Hematopoietic multipotent progenitor cell treated with erythropoietin and hydrocortisone succinate and interleukin-3 and kit ligand, for 17 days (in vitro differentiated cells): ENCODE results near the gene NUP210.

ENCODE experiments used
- DNase-seq: peaks from one replicate; pipeline ENCODE4 v3.0.0-alpha.2; 2015; ENCODE audit warnings: low spot score

The NUP210 gene

DNA sequence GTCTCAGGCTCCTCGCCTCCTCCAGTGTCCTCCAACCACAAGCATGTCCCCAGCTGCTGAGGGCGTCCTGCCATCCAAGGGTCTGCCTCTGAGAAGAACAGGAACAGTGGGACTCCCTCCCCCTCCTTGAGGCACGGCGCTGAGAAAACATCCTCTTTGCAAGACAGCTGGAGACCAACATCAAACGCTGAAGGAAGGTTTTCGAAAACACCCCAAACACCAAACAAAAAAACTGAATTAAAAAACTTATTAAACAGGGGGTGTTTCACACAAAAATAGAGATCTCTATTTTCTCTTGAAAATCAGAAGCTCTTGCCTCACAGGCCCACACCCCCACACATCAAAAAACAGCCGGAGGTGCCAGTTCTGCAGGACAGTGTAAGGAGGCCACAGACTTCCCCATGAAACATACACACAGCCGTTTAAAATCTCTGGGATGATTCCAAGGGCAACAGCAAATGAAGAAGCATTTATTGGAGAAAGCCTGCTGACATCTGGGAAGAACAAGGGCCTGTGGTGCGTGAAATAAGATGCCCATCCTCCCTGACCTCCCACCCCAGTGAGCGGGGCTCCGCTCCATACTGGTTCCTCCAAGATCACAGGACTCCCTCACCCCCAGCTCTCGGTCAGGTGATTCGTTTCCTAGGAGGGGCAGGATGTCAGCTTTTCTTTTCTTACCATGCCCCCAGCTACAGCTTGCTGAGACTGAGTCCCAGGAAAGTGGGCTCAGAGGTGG, 71.3 kb downstream of the NUP210 start:
- DNase-seq: no peak

DNA sequence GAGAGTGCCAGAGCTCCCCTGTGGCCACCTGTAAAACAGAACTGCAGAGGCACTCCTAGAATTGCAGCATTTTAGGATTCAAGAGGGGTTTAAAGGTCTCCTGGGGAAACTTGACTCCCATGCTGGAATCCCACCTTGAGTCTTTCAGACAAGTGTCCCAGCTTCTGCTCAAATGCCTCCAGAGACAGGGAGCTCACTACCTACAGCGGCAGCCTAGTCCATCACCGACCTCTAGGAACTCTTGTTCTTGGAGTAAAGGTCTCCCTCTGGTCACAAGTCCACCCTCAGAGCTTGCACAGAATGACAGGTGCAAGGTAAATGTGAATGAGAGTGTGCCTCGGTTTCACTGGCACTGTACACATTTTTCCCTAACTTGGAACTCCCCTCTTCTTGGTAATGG, 72.0 kb downstream of the NUP210 start:
- no peak for DNase-seq

DNA sequence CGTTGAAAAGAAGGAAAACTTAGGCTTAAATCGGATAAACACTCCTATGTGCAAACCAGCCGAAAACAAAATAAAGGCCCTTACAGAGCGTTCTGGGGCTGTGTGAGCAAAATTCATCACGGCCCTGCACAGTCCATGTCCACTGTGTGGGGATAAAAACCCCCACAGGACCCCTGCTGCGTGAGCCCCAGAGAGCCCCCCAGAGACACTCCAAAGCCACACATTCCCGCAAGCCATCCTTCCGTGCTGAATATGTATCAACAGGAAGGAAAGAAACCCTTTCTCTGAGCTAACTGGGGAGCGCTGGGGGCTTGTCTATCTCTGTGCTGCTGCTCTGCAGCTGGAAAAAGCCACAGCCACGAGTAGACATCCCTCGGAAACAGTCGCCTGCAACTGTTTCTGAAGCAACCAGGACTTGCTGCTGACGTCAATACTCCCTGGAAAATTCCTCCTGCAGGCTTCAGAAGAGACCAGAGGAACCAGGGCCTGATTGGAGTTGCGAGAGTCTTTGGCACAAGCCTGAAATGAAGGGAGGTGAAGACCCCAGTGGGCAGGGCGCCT, 72.7 kb downstream of the NUP210 start:
- DNase-seq: no peak

DNA sequence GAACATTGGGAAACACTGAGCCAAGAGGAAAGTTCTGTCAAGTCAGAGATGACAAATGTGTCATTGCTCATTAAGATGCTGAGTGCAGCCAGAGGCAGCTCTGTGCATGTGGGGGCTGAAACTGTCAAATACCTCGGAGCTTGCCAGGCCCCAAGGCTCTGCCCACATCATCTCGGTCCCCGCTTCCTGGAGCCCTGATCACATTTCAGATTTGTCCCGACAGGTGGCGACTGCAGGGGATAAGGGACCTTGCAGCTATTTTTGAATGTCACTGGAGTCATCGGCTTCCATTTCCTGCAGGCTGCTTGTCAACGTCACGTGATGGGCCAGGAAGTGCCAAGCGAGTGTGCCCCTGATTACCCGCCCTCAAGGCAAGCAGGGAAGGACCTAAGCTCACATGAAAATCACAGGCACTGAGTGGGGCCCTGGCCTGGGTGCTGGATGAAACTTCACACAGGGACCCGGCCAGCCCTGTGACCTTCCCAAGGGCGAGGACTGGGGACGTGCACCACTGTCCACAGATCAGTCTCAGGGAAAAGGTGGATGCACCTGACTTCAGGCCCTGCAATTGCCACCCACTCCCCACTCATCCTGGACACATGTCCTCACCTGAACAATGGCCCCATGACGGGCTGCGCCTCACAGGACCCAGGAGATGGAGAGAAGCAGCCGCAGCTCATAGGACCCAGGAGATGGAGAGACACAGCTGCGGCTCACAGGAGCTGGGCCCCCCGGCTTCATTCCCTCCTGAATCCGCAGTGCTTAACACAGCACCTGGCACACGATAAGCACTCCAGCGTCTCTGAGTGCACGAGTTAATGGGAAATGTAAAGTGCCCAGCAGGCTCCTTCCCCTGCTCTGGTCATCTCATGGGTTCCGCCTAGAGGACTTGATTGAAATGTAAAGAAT, 73.4 kb downstream of the NUP210 start:
- DNase-seq: peak; percentile 13

DNA sequence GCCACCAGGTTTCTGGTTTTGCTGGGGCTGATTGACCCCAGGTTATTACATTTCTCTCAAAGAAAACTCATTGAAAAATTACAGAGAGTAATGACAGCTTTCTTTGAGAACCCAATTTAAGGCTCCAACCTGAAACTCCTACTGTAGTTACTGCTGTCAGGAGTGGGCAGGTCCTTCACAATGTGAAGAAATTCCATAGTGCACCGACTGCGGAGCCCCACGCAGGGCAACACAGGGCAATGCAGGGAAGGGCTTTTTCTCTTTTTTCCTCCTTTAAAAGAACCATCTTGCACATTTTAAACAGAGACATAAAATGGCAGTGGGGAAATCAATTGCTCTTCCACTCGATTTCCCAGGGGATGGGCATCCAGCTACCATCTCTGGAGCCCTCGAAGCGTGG, 74.3 kb downstream of the NUP210 start:
- DNase-seq: no peak

DNA sequence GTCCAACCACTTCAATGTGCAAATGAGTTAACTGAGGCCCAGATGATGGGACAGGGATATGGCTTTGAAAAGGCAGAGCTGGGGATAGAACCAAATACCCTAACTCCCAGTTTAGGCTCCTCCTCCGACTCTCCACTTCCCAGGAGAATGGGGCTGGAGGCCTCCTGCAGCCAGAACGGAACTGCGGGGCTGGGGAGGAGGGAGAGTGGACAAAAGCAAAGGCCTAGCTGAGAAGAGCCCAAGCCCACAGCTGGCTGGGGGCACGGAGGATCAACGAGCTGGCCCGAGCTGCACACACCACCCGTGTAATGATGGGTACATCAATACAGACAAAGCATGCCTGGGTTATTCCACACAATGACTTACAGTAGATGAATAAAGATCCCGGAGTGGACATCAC, 74.8 kb downstream of the NUP210 start:
- DNase-seq: no peak

DNA sequence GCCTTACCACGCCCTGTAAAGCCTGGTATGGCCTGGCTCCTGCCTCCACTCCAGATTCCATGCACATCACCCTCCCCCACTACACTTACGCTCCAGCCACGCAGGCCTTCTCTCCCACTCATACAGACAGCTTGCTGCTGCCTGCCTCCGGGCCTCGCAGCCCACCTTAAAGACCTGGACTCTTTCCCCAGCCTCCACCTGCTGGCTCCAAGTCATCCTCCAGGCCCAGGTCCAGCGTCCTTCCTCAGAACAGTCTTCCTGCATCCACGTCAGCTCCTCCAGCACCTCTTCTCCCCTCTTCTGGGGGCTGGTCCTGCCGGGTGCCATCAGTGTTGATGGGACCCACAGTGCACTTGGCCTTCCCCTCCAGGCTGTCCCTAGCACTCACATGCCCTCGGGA, 75.5 kb downstream of the NUP210 start:
- no peak for DNase-seq

DNA sequence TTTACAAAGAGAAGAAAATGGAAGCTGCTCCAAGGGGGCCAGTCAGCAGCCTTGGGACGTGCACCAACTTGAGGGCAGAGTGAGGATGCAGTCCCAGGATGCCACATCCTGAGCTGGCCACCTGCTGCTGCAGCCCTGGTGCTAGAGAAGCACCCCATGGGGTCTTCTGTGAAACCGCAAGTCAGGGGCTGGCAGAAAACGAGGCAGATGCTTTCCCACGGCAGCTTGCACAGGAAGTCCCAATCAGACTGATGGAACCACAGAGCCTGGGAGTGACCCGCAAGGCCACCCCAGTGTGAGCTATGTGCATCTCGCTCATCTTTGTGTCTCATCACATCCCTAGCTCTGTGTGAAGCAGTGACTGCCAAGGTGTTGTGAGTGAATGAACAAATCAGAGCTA, 76.5 kb downstream of the NUP210 start:
- no peak for DNase-seq

DNA sequence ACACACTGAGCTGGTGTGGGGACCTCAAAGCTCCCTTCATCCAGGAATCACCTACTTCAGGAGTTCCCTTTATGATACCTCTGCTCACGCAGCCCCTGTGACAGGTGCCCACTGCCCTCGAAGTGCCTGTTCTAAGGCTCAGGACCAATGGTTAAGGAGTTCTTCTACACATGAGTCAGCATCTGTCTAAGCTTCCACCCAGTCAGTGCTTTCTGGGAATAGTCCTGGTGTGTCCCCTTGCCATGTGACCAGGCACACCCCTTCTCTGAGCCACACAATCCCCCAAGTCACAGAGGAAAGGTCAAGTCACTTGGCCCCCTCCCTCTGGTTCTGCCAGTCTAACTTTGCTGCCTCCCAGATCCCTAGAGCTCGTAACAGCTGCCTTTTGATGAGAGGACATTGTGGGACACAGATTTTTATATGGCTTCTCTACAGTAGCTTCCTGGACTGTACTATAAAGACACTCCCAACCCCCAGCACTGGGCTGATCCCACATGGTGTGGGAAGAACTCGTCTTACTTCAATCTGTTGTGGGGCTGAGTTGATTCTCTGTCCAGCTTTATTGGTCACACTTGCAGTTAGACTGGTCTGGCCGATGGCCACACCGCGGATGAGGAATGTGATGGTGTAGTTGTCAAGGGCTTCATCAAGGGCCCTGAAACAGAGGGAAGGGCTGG, 78.8 kb downstream of the NUP210 start:
- no peak for DNase-seq

DNA sequence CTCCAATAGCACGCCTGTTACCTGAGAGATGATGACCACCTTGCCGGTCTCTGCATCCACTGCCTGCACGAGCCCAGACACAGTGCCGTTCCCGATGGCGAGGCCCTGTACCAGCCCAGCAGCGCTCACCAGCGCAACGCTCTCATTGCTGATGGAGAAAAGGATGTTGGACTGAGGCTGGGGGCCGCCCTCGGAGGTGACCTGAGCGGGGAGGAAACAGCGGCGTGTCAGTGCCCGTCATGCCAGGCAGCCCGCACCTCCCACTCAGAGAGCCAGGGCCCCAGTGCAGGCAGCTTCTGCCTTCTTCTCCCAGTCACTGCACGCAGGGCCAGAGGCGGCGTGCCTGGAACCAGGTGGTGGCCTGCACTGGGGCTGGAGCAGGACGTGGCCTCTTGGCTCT, 80.3 kb downstream of the NUP210 start:
- DNase-seq: no peak

DNA sequence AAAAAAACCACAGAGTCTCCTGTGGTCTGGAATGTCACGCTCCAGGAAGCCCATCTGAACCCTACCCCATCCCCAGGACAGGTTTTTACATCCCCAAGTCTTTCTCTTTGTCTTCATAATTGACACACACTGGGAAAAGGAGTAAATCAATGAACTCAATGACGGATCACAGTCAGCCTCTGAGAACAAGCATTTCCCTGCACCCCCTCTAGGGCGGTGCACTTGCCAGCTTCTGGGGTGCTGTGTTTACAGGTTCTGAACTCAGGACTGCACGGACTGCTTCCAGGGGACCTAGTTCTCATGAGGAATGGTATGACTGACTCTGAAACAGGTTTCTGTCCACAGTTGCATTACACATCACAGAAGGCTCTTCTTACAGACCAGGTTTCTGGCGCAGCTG, 81.1 kb downstream of the NUP210 start:
- no peak for DNase-seq

DNA sequence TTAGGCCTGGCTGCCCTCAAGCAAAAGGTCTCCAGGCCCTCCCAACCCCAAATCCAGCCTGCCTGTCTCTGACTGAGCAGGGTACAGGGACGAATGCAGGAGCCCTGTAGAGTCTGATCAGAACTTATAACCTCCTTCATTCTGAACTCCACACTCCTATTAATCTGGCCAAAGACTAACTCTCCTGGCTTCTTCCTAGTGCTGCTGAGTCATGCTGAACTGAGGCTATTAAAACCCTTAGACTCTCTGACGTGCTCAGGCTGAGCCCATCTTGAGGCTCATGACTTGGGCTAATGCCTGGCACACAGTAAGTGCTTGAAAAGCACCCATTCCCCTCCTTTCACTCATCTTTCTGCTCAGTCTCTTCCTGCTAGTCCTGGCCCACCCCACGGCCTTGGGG, 81.9 kb downstream of the NUP210 start:
- no peak for DNase-seq

DNA sequence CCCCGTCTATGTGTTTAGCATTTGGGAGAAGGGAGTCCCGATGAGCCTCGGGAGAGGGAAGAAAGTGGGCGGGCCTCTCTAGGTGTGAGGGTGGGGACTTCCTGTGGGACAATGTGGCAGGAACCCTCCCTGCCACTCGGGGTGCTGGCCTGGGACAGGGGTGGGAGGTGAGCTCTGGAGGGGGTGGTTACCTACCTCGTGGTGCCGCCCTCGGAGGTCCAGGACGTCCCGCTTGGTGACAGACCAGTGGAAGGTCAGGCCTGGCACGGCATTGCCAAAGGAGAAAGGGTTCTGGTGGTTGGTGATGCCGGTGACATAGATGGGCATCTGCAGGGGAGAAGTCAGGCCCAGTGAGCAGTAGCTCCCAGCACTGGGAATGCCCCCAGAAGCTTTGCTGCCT, 83.5 kb downstream of the NUP210 start:
- no peak for DNase-seq

DNA sequence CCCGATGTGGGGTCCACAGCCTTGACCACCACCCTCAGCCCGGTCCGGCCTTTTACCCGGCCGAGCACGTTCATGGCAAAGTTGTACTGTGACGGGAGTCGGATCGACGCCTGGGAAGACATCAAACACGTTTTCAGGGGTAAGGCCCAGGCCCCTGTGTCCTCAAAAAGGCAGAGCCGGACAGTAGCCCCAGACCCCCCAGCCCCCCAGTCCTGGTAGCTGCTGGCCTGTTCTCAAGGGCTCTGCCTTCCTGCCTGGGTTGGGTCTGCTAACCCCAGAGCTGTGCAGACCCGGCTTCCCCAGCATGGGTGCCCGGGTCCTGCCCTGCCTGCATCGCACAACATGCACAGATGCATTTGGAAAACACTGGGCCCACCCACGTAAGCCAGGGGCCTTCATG, 84.6 kb downstream of the NUP210 start:
- no peak for DNase-seq

DNA sequence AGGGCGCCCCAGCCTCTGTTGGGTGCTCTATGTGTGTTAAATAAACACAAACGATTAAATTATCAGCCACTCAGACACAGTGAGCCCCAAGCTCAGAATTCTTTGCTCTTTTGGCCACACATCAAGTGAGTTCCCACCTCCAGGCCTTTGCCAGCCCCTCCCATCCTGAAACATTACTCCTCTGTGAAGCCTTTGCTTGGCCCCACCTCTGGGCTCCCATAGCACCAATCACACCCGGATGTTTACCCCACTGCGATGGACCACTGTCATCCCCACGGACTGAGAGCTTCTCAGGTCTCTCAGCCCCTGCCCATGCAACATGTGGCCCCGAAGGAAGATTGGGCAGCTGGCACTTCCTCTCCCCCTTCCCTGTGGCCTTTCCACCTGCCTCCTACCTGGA, 85.1 kb downstream of the NUP210 start:
- DNase-seq: no peak

DNA sequence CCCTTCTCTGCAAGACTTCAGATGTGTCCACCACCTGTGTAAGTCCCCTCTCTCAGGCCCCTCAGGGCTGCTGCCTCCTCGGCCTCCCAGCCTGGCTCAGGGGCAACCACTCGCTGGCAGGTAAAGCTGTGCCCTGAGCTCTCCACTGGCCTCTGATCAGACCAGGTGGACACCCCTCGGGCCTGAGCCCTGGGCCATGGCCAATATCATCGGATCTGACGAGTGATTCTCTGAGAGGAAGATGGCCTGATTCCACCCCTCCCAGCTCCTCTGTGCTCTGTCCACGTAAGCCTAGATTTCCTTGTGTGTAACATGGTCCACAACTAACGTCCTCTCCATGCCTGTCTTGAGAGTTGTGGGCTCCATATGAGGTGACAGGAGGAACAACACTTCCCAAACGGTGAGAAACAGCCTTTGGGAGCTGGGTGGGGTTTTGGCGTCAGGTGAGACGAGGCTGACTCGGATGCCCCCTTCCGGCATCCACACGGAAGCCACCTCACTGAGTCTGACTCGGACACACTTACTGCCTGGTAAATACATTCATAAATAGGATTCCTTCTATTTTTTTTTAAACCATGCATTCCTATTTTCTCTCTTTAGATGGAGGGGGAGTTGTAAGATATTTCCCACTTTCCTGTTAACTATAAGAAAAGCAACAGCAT, 86.8 kb downstream of the NUP210 start:
- DNase-seq: no peak

DNA sequence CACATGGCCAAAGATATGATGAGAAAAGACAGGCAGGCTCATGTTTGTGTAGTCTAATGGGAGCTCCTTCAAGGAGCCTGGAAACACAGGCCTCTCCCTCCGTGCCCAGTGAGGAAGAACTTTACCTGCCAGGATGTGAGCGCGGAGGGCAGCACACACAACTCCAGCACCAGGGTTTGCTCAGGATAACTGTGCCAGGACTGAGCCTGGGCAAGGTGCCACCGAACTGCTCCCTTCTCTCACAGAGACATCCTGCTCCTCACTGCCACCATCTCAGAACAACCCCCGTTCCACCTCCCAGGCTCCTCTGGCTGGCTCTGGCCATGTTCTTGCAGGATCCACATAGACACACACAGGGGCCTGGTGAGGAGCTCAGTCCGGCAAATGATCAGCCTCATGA, 87.4 kb downstream of the NUP210 start:
- no peak for DNase-seq

DNA sequence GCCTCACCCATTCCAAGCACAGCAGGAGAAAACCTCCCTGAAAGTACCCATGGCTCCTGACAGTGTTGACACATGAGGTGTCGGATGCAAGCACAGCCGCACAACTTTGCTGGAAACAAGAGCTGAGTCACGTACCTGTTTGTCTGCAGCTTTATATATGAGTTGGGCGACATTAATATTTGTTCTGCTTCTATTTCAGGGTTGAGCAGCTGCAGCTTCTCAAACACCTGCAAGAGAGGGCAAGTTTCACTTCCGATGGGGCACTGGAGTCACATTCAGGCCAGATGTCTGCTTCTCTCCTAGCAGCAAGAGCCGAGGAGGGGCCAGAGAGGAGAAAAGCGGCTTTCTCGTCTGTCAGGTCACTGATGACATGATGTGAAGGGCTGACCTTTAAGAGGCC, 88.0 kb downstream of the NUP210 start:
- no peak for DNase-seq

DNA sequence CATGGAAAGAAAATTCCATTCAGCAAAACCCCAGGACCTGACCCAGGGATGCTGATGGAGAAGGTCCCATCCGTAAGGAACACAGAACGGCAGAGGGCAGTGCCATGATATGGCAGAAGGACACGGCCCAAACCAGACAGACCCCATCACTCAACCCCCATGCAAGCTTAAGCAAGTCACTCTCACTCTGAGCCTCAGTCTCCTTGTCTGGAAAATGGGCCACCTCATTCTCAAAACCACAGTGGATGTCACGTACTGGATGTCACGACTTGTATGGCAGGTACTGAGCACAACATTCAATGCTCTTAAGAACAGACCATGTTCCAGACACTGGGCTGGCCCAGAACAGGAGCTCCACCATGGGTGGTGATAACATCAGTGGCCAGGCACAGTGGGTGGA, 90.4 kb downstream of the NUP210 start:
- no peak for DNase-seq

DNA sequence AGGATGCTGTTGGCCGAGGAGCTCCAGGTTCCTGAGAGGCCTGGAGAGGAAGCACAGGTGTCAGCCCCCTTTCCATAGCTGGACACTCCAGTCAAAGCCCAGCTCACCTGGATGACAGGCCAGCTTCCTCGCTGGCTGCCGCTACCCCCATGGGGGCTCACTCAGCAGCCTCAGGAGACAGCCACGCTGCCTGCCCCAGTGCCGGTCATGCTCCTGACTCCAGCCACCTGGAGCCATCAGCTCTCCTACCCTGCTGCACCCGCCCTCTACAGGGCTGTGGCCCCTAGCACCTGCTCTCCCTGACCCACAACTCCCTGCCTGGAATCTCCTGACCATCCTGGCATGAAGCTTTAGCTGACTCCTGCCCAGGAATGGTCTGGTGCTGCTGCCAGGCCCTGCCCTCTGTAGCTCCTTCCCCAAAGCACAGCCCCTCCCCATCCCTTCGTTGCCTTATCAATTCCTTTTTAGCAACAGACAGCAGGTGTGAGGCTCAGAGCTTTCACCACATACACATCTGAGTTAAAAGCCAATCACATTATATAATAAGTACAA, 94.2 kb downstream of the NUP210 start:
- no peak for DNase-seq

DNA sequence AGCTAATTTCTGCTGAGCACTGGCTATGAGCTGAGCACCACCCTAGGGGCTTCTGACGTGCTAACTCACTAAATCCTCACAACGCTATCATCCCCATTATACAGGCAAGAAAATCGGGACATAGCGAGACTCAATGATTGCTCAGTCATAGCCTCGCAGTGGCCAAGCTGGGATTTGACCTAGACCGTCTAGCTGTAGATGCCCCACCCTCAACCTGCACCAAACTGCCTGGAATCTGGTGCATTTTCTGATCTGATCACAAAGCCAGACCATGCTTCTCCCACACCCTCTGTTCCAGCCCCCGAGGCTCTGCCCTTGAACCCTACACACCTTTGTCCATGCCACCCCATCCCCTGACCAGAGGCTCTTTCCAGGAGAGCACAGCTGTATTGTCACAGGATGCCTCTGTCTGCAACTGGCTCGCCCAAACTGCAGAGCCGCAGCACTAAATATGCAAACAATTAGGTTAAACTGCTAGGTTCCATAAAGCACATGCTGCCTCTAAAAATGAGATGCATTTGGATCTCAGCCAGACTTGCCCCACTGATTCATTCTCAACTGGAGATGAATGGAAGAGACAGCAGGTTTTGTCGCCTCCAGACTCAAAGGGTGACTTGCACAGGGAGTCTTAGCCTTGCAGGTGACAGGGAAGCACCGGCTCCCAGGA, 95.2 kb downstream of the NUP210 start:
- DNase-seq: no peak
